HG03045 (cell line): Measurements from ENCODE around the gene TSPAN1.

Experiments used
- ATAC-seq: cut with Tn5 transposase; IDR thresholded peaks from one replicate; pipeline ENCODE4 v1.9.1; 2021; ENCODE audit warnings: mild to moderate bottlenecking, moderate library complexity; ENCODE audit not compliant: unreplicated experiment

Gene TSPAN1

DNA sequence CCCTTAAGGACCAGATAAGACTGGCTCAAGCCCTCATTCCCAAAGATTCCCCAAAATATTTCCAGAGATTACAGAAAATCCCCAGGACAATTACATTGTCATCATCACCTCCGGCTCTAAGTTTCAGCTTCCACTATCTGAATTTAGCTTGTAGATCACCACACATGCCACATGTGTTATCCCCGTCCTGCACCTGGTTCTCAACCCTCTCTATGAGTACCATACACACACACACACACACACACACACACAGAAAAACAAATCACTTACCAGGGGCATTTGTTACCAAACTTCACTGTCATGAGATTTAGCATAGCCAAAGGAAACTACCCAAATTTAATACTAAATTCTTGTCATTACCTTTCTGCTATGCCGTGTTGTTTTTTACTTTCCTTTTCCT, 15.4 kb upstream of the TSPAN1 start:
- ATAC-seq = no peak

DNA sequence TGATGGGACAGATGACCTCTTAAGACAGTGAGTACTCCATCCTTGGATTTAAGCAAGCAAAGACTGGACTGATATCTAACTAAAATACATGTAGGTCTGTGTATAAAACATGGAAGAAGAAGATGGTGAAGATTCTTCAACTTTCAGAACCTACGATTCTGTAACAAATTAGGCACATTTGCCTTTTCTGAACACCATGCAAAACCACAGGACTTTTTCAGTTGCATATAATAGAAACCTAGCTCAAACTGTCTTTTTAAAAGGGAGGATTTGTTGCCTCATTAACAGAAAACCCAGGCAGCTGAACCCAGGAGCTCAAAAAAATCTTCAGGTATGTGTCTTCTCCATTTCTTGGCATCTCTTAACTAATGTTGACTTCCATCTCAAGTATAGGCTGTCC, 14.7 kb upstream of the TSPAN1 start:
- ATAC-seq = no peak

DNA sequence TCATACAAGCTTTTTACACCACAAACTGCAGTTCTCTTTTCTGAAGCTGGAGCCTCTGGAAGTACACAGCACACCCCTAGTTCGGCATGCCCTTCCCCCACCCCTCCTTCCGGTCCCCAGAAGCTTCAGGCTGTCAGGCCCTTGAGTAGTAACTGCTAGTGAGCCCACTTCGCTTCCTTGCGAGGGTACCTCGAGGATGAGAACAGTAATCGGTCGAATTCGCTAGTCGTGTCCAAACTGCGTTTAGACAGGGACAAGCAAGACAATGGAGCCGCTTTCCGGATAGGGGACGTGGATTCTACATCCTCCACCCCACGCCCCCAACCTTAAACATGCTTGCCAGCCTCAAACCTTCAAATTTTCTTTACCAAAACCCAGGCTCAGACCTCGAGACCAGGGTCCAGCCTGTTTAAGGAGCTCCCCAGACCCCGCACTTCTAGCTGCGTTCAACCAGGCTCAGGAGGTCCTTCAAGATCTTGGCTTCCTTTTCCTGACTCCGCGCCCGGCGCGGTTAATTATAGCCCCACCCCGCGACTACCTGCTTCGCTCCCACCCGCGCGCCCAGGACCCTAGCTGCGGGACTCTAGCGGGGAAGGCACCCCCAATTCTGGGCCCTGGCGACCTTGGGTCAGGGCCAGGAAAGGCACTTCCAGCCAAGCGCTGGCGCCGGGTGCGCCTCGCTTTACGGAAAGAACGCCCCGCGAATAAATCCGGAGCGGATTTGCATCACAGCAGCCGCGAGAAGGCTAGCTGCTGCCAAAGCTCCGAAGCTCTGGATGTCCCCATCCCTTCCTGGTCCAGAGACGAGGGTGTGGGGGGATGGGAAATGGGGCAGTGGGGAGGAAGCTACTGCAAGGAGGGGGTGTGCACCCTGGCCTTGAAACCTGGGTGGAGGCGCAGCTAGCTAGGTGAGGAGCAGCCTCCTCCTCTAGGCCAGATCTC, 8.1 kb upstream of the TSPAN1 start:
- no peak for ATAC-seq

DNA sequence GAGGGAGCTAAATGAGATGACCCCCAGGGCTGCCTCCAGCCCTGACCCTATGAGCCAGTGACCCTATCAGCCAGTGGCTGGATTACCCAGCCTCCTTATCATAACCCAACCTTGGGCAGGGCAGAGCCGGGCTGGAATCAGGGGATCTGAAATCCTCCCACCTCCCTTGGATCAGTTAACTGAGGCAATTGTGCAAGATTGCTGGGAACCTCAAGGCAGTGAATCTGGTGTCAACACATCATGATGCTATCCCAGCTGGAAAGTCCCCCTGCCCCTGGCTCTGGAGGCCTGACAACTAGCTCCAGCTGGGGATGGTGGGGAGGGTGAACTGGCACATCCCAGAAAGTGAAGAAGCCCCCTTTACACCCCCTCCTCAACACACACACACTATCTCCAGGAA, 6.4 kb upstream of the TSPAN1 start:
- no peak for ATAC-seq

DNA sequence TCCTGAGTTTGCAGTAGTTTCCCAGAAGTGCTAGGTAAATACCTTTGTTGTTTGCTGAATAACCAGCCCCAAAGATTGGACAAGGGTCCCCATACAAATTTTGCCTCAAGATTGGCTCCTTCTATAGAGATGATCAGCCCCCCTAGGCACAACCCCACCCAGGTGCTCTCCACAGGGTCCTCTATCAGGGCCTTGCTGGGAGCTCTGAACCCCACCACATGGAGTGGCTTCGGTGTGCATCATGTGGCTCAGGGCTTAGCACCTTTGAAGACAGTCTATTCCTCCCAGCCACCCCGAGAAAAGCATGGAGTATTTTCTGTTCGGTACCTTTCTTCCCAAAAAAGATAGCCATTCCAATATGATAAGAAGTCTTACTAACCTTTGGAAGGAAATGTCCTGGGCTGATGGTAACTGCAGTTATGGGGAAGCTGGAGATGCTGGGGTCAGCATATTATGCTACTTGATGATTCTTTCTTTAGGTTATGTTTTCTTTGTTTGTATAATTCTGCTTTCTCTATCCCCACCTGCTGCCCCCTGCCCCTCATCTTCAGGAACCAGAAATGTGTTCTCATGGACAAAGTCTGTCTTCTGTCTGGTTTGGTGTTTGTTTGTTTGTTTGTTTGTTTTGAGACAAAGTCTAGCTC, 5.0 kb upstream of the TSPAN1 start:
- no peak for ATAC-seq

DNA sequence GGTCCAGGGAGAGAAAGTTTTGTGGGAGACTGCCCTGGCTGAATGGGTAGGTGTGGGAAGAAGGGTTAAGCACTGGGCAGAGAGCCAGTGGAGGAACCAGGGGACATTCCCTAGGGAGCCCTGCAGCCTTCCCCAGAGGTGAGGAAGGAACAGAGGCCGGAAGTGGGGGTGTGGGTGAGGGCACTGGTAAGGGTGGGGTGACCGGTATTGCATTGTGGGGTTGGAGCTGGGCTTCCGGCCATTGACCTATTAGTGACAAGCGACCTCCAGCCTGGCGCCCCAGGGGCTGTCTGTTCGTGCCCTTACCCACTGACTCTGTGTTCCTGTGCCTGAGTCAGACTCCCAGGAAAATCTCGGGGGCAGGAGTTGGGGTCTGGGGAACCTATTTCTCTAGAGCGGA, 3.5 kb upstream of the TSPAN1 start:
- no peak for ATAC-seq

DNA sequence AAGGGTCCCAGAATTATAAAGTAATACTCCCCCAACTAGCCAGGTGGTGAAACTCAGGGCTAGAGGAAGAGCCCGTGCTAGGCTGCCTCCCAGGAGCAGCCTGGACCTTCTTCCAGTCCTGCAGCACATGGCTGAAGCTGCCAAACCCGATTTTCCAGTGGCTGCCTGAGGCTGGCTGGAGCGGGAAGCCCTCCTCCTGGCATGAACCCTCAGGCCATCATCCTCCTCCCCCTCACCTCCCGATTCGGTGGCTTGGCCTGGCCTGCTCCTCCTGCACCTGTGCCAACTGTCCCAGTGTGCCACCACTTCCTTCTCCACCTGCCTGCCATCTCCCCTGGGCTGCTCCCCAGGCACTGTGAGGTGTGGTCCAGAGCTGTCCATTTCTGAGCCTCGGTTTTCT, 3.0 kb upstream of the TSPAN1 start:
- no peak for ATAC-seq

DNA sequence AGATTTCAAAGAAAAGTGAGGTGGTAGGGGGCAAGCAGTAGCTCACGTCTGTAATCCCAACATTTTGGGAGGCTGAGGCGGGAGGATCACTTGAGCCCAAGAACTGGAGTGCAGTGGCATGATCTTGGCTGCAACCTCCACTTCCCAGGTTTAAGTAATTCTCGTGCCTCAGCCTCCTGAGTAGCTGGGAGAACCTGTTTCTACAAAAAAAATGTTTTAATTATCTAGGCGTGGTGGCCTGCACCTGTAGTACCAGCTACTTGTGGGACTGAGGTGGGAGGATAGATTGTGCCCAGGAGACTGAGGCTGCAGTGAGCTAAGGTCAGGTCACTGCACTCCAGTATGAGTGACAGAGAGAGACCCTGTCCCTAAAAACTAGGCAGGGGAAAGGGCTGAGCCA, 2.6 kb upstream of the TSPAN1 start:
- ATAC-seq = no peak

DNA sequence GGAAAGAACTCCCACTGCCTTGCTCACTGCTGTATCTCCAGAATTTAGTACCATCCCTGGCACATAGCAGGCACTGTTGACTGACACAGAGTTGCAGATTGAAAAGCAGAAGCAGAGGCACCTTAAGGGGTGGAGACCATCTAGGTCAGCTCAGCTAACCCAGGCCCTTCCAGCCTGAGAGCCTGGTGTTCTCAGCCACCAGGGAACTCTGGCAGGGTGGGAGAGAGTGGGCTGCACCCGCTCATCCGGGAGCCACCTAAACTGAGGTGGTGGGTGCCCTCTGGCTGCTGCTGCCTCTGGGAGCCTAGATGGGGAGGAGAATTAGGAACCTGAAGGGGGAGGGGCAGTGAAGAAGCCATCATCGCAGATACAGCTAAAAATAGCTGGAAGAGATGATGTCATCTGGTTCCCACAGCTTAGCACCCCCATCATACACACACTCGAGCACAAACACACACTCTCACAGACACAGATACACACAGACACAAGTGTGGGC, 1.5 kb upstream of the TSPAN1 start:
- no peak for ATAC-seq

DNA sequence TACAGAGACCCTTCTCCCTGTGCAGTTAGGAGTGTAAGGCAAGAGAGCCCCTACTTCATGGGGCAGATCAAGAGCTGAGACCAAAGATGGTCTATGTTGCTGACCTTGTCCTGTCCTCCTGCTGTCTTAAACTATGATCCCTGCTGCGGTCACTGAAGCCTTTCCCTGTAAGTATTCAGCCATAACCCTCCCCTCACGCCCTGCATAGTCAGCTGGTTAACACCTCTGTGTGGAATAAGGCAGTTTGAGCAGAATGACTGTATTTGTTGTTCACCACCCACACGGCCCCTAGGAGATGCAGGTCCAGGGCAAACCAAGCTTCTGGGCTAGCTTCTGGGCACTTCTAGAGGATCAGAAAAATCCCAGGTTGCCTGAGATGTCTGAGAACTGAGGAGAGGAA, 356 bp downstream of the TSPAN1 start:
- no peak for ATAC-seq

DNA sequence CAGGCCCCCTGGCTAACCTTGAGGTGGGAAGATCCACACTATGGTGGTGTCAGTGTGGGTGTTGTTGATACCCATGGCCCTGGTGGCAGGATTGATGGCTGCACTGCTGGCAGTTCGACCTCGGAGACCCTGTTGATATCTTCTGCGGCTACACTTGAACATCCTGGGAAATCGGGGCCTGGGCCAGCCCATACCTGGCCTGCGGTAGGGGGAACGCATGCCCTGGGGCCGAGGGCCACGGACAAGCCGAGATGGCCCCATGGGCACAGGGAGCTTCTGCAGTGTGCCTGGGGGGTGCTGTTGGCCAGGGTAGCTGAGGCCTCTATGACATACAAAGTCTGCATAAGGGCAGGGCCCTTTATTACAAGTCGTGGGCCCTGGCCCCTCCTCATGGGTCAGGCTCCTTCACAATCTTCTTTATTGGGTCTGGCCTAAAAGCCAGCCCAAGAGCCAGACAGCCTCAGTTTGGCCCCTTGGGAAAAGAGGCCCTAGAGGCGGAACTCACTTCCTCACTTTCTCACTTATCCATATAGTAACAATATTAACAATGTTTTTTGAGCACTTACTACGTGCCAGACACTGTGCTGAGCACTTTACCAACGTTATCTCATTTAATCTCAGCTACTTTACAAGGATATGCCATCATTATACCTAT, 1.5 kb downstream of the TSPAN1 start, which contains the start of gene P3R3URF:
Gene P3R3URF (minus strand): TSS at position 278 of the 655 bp plus-strand sequence. CDS start 17 bp downstream, at position 261.
- no peak for ATAC-seq

DNA sequence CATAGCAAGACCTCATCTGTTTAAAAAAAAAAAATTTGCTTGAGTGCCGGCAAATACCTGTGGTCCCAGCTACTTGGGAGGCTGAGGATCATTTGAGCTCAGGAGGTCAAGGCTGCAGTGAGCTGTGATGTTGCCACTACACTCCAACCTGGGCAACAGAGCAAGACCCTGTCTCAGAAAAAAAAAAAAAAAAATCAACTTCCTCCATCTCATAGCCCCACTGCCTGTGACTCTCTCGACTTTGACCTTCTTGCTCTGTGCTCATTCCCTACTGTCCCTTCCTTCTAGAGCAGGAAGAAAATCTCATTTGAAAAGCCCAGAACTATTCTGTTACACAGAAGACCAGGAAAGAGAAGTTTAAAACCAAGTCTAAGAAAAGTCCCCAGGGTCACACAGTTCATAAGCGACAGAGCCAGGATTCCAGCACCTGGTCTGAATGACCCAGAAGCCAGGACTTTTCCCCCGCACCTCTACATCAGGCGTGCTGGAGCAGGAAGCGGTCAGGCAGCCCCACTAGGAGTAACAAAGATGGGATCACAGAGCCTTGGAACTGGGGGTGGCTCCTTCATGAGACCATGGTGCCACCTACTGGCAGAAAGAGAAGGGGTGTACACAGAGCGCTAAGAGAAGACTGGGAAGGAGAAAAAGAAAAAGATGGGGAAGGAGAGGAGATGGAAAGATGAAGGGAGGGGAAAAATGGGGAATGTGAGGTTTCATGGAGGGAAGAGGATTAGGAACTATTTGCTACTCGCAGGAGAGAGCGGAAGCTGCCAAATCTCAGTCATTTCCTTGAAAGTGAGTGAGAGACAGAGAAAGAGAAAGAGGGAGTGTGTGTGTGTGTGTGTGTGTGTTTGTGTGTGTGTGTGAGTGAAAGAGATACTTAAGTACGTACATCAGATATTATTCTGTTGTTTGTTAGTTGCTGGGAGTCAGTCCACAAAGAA, 4.5 kb downstream of the TSPAN1 start:
- no peak for ATAC-seq

DNA sequence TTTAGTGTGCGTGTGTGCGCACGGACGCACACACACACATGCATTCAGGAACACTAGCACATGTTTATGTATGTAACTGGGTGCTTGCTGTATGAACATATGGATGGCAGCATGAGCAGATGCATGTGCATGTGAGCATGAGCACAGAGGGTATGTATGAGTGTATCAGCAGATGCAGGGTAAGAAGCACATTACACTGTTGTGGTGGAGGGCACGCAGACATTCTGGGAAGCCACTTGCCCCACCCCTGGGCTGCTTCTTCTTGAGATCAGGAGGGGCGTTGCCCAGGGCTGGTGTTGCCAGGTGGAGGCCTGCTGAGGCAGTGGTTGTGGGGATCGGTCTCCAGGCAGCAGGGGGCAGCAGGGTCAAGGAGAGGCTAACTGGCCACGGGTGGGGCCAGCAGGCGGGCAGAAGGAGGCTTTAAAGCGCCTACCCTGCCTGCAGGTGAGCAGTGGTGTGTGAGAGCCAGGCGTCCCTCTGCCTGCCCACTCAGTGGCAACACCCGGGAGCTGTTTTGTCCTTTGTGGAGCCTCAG, 5.3 kb downstream of the TSPAN1 start:
- no peak for ATAC-seq

DNA sequence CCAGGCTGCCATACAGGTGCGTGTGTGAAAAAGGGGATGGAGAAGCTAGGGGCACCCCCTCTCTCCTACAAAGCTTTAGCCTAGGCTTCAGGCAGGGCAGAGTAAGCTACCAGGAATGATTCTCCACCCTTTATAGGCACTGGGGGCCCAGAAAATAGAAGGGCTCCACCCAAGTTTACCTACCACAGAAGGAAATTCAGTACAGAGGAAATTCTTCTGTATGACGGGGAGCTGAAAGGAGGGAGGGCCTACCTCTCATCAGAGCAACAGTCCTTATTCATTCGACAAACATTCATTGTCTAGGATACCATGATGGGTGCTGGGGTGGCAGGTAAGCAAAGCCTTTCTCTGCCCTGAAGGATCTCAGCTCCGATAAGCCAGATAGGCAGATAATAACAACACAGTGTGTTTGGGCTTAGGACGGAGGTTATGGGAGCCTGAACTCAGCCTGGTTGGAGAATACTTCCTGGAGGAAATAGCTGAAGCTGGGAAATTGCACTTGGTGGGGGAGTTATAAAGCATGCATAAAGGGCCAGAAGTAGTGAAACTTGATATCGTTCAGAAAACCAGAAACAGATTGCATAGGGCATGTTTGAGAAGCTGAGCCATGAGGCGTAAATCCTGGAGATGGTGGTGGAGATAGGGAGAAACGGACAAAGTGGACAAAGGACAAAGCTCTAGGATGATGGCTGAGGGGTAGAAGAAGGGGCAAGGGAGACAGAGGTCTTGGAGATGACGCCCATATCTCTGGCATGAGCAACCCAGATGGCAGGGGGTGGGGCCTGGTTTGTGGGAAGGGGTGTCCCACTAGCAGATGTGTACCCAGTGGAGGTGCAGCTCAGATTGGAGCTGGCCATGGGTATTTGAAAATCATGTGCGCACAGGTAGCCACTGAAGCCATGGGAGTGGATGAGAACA, 6.7 kb downstream of the TSPAN1 start:
- ATAC-seq = no peak

DNA sequence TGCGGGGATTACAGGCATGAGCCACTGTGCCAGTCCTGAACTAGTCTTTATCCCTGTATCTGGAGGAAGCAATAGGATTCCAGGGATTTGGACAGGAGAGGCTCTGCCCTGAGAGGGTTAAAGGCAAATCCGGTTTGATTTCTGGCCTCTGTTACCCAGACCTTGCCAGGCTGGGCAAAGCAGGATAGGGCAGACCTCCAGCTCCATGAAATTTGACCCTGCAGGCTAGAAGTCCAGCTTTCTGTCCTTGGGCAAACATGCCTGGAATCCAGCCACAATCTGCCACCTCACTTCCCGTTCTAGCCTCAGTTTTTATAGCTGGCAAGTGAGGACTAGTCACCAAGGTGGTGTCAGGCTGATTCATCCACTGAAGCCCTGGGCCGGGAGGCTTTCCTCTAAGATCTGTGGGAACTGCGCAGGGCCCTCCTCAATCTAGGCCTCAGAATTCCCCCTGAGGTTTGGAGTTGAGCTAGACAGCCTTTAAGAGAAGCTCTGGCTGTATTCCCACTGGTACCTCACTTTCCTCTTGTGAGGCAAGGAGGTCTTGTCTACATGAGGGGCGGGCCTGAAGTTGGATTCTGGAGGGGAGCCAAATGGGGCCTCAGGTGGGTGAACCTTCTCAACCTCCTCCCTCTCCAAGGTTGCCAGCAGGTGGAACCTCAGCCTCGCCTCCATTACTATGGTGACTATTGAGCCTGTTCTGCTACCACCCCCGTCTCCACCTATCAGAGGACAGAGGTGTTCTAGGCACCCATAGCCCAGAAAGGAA, 8.4 kb downstream of the TSPAN1 start:
- no peak for ATAC-seq

DNA sequence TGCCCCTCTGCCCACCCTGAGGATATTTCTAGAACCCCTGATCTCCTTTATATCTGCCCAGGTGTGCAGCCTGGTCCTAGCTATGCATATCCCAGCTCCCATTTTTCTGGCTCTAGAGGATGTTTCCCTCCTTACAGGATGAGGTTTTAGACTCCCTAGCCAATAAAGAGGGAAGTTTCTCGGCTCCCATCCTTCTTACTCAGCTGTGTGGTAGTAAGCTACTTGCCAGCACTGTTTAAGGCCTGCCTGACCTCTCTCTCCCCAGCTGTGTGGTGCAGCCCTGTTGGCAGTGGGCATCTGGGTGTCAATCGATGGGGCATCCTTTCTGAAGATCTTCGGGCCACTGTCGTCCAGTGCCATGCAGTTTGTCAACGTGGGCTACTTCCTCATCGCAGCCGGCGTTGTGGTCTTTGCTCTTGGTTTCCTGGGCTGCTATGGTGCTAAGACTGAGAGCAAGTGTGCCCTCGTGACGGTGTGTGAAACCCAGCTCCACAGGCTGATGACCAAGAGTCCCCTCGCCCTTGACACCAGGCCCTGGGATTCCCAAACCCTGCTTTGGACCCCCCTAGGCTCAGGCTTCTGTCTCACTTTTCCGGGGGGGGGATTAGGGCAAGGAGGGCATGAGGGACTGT, 9.2 kb downstream of the TSPAN1 start:
- no peak for ATAC-seq

DNA sequence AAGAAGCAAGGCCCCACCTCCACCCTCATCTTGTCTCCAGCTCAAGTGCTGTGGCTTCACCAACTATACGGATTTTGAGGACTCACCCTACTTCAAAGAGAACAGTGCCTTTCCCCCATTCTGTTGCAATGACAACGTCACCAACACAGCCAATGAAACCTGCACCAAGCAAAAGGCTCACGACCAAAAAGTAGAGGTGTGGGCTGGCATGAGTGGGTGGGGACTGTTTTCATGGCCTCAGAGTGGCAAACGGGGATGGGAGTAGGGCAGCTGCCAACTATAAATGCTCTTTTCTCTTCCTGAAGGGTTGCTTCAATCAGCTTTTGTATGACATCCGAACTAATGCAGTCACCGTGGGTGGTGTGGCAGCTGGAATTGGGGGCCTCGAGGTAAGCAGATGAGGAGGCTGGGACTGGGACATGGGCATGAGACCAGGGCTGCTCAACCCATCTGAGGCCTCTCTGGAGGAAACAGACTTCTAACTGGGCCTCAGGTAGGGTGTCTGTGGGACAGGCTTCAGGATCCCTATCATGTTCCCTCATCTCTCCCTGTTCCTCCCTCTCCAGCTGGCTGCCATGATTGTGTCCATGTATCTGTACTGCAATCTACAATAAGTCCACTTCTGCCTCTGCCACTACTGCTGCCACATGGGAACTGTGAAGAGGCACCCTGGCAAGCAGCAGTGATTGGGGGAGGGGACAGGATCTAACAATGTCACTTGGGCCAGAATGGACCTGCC, 10.2 kb downstream of the TSPAN1 start:
- no peak for ATAC-seq
